HL-60 (cell line): ENCODE data around the gene HOOK2.

Experiments used
- DNase-seq, 2 experiments: peaks; one replicate each; pipeline ENCODE4 v3.0.0-alpha.2; 2010 to 2020; ENCODE audit warnings: low read depth in 1 of 2, low spot score in 1 of 2
- H3K27ac ChIP-seq: fragments of 250-450 bp; sonication (Bioruptor Pico); replicated peaks from 2 replicates; pipeline ENCODE4 v1.5.1; 2020; ENCODE audit warnings: mild to moderate bottlenecking, moderate library complexity
- H3K27me3 ChIP-seq: fragments of 250-450 bp; sonication (Bioruptor Pico); 2 replicates; pipeline ENCODE4 v1.5.1; 2021; ENCODE audit warnings: mild to moderate bottlenecking, moderate library complexity; ENCODE audit not compliant: insufficient read depth, poor library complexity, severe bottlenecking
- H3K4me3 ChIP-seq: replicated peaks from 2 replicates; pipeline ENCODE4 v1.5.1; 2011; ENCODE audit warnings: mild to moderate bottlenecking, control low read depth, low read length; ENCODE audit not compliant: insufficient read depth
- GABPA ChIP-seq: IDR thresholded peaks from 2 replicates; pipeline ENCODE4 v1.6.1; 2012; ENCODE audit warnings: low read depth
- POLR2AphosphoS5 ChIP-seq: IDR thresholded peaks from 2 replicates; pipeline ENCODE4 v1.6.1; 2012; ENCODE audit warnings: low read depth
- SPI1 ChIP-seq: IDR thresholded peaks from 2 replicates; pipeline ENCODE4 v1.6.1; 2012; ENCODE audit warnings: low read depth, mild to moderate bottlenecking, borderline replicate concordance
- TF ChIP-seq, protein P1 (sequence below): IDR thresholded peaks from 2 replicates; pipeline ENCODE4 v1.6.1; 2012; ENCODE audit warnings: low read depth; ENCODE audit not compliant: insufficient replicate concordance
- TF ChIP-seq, protein P2 (sequence below): IDR thresholded peaks from one replicate; pipeline ENCODE4 v1.5.1; 2011; ENCODE audit warnings: low read length, control low read depth, inconsistent platforms; ENCODE audit not compliant: insufficient read depth

HOOK2 gene

GRCh38 chr19:12757544-12758274, 17.6 kb downstream of the HOOK2 start:
- Histone ChIP-seq H3K27me3 (no peaks in the 10 kb centered on the region), H3K27ac (no peak overlapping the region), H3K4me3 (no peak overlapping the region; the same call in 1 of the 2 replicates)
- TF ChIP-seq SPI1 (no peak), GABPA (no peak)
- TF ChIP-seq, protein P1, sequence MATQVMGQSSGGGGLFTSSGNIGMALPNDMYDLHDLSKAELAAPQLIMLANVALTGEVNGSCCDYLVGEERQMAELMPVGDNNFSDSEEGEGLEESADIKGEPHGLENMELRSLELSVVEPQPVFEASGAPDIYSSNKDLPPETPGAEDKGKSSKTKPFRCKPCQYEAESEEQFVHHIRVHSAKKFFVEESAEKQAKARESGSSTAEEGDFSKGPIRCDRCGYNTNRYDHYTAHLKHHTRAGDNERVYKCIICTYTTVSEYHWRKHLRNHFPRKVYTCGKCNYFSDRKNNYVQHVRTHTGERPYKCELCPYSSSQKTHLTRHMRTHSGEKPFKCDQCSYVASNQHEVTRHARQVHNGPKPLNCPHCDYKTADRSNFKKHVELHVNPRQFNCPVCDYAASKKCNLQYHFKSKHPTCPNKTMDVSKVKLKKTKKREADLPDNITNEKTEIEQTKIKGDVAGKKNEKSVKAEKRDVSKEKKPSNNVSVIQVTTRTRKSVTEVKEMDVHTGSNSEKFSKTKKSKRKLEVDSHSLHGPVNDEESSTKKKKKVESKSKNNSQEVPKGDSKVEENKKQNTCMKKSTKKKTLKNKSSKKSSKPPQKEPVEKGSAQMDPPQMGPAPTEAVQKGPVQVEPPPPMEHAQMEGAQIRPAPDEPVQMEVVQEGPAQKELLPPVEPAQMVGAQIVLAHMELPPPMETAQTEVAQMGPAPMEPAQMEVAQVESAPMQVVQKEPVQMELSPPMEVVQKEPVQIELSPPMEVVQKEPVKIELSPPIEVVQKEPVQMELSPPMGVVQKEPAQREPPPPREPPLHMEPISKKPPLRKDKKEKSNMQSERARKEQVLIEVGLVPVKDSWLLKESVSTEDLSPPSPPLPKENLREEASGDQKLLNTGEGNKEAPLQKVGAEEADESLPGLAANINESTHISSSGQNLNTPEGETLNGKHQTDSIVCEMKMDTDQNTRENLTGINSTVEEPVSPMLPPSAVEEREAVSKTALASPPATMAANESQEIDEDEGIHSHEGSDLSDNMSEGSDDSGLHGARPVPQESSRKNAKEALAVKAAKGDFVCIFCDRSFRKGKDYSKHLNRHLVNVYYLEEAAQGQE, result no peak
- TF ChIP-seq, protein P2, sequence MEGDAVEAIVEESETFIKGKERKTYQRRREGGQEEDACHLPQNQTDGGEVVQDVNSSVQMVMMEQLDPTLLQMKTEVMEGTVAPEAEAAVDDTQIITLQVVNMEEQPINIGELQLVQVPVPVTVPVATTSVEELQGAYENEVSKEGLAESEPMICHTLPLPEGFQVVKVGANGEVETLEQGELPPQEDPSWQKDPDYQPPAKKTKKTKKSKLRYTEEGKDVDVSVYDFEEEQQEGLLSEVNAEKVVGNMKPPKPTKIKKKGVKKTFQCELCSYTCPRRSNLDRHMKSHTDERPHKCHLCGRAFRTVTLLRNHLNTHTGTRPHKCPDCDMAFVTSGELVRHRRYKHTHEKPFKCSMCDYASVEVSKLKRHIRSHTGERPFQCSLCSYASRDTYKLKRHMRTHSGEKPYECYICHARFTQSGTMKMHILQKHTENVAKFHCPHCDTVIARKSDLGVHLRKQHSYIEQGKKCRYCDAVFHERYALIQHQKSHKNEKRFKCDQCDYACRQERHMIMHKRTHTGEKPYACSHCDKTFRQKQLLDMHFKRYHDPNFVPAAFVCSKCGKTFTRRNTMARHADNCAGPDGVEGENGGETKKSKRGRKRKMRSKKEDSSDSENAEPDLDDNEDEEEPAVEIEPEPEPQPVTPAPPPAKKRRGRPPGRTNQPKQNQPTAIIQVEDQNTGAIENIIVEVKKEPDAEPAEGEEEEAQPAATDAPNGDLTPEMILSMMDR, result peak; percentile 82
- DNase-seq, result peak in 1 of 2 experiments; percentile 59

DNA sequence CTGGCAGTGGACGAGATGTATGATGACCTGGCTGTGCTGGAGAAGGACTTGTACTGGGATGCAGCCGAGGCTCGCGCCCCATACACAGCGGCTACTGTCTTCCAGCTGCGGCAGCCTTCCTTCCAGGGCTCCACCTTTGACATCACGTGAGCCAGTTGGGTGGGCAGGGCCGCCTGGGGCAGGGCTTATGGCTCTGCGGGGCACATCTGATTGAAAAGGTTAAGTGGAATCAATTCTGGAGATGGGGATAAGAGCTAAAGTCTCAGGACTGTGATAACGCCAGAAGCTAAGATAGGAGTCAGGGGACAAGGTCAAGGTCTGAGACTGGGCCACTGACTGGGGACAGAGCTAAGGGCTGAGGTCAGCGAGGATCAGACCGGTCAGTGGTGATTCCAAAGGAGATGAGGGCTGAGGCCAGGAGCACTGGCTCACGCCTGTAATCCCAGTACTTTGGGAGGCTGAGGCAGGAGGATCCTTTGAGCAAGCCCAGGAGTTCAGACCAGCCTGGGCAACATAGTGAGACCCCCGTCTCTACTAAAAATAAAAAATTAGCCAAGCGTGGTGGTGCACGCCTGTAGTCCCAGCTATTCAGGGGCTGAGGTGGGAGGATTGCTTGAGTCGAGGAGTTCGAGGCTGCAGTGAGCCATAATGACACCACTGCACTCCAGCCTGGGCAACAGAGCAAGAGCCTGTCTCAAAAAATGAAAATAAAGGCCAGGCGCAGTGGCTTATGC, 19.0 kb downstream of the HOOK2 start:
- DNase-seq, result no peak
- H3K4me3 ChIP-seq, result no peak overlapping the region
- TF ChIP-seq GABPA (no peak), SPI1 (no peak), POLR2AphosphoS5 (no peak)
- TF ChIP-seq, protein P2, result no peak
- TF ChIP-seq, protein P1, result no peak
- no peak overlapping the region for H3K27ac ChIP-seq
- peaks cover 11% of the 10 kb centered on the region for H3K27me3 ChIP-seq

- Histone ChIP-seq H3K27me3 (peaks cover 16% of the 10 kb centered on the region), H3K27ac (no peak overlapping the region), H3K4me3 (no peak overlapping the region)
- DNase-seq, result no peak
- TF ChIP-seq, protein P2, result no peak
These were observed 20.7 kb downstream of the HOOK2 start for GRCh38 chr19:12754465-12755196.
